T-cell (primary cell): ENCODE results near the gene FAM111B. TPM values are rescaled to one million over a fixed set of nuclear protein-coding genes. Genes with fewer than 3 reads are reported as not detected.

Experiments
- ATAC-seq, 4 experiments: fragments of 200-7000 bp in 3 of 4; fragments of 150-1000 bp in 1 of 4; cut with Tn5 transposase; replicated peaks in 1 of 4; 1 replicate in 3 of 4; 2 replicates in 1 of 4; pipeline ENCODE4 v1.10.0; 2021; ENCODE audit warnings: moderate library complexity in 3 of 4, mild to moderate bottlenecking in 2 of 4, moderate number of reproducible peaks in 1 of 4
- CTCF ChIA-PET, 2 donors: fragments of 300-600 bp; sonication (Branson Sonifier 250); formaldehyde crosslinking; loops; one replicate each; lab custom pipeline; 2022; ENCODE audit warnings: antibody characterized with exemption in 2 of 2; lab: Charles Lee
- POLR2A ChIA-PET, 2 donors: fragments of 300-600 bp; sonication (Branson Sonifier 250); formaldehyde crosslinking; loops; one replicate each; lab custom pipeline; 2022; ENCODE audit warnings: antibody characterized with exemption in 2 of 2; lab: Charles Lee
- DNase-seq, 35 experiments: peaks; one replicate each; pipeline versions ENCODE4 v3.0.0 to v3.0.0-alpha.2; 2013 to 2023
- H3K27ac ChIP-seq: one replicate; pipeline ENCODE4 v1.5.1; 2013; ENCODE audit warnings: low read length
- H3K27me3 ChIP-seq, 2 experiments: replicated peaks in 1 of 2; 1 replicate in 1 of 2; 2 replicates in 1 of 2; pipeline versions ENCODE4 v1.6.1 to v1.7.0; 2013; ENCODE audit warnings: low read length in 1 of 2, mixed read lengths in 1 of 2; ENCODE audit not compliant: control insufficient read depth in 2 of 2, insufficient read depth in 2 of 2; ENCODE audit errors: extremely low read depth in 1 of 2
- H3K36me3 ChIP-seq, 2 donors: 1 replicate in 1 of 2; 2 replicates in 1 of 2; pipeline versions ENCODE4 v1.6.1 to v1.7.0; 2013; ENCODE audit warnings: low read length in 1 of 2; ENCODE audit not compliant: control insufficient read depth in 2 of 2, insufficient read depth in 1 of 2; ENCODE audit errors: extremely low read depth in 1 of 2
- H3K4me1 ChIP-seq, 2 experiments: 1 replicate in 1 of 2; 2 replicates in 1 of 2; pipeline versions ENCODE4 v1.6.1 to v1.7.0; 2013; ENCODE audit warnings: low read length in 2 of 2, mixed read lengths in 1 of 2; ENCODE audit not compliant: insufficient read depth in 2 of 2, control insufficient read depth in 1 of 2; ENCODE audit errors: extremely low read depth in 1 of 2
- H3K4me3 ChIP-seq, 2 donors: 1 replicate in 1 of 2; 2 replicates in 1 of 2; pipeline versions ENCODE4 v1.5.1 to v1.7.0; 2013; ENCODE audit warnings: mild to moderate bottlenecking in 2 of 2, low read length in 1 of 2, moderate library complexity in 1 of 2; ENCODE audit not compliant: control insufficient read depth in 1 of 2; ENCODE audit errors: extremely low read depth in 1 of 2
- H3K9me3 ChIP-seq: 2 replicates; pipeline ENCODE4 v1.7.0; 2013
- H3K27ac Mint-ChIP-seq, 2 donors: one replicate each; pipeline ENCODE4 v1.8.0; 2020 to 2021; ENCODE audit warnings: mild to moderate bottlenecking in 2 of 2, mixed read lengths in 2 of 2
- H3K27me3 Mint-ChIP-seq, 2 donors: one replicate each; pipeline ENCODE4 v1.8.0; 2021 to 2022; ENCODE audit warnings: mixed read lengths in 2 of 2
- H3K36me3 Mint-ChIP-seq: one replicate; pipeline ENCODE4 v1.8.0; 2021; ENCODE audit warnings: mixed read lengths
- H3K4me1 Mint-ChIP-seq, 3 donors: one replicate each; pipeline ENCODE4 v1.8.0; 2020 to 2022; ENCODE audit warnings: mixed read lengths in 3 of 3, mild to moderate bottlenecking in 1 of 3
- H3K4me3 Mint-ChIP-seq, 3 donors: one replicate each; pipeline ENCODE4 v1.8.0; 2020 to 2022; ENCODE audit warnings: mild to moderate bottlenecking in 3 of 3, mixed read lengths in 3 of 3, moderate library complexity in 3 of 3
- H3K9me3 Mint-ChIP-seq, 3 donors: one replicate each; pipeline ENCODE4 v1.8.0; 2020 to 2022; ENCODE audit warnings: mixed read lengths in 3 of 3
- WGBS: methylation state at CpG from one replicate; pipeline ENCODE4 v1.1.5; 2013; ENCODE audit warnings: missing lambda C conversion rate; ENCODE audit not compliant: insufficient coverage; 5-methylcytosine and 5-hydroxymethylcytosine counted together
- total RNA-seq, 35 experiments: library from RNA in 6 of 35; stranded (reverse) in 6 of 35; fragments of 120-200 nt in 1 of 35; gene quantifications; one replicate each; pipeline versions ENCODE4 v1.2.1 to v1.2.4 and lab custom pipeline; 2013 to 2026

The FAM111B gene
- total RNA-seq, 5 donors from 2014 or later (not counting 1 experiment from before 2014, with no cell fraction given), result 1.2 to 3.8 (median 1.3) TPM

GRCh38 chr11:59144579-59145345, 37.7 kb downstream of the FAM111B start:
- Mint-ChIP-seq H3K27me3 (no peaks in the 10 kb centered on the region), H3K36me3 (peaks cover 27% of the 10 kb centered on the region), H3K27ac (peak overlapping the region; percentile 92 to 95), H3K9me3 (no peaks in the 10 kb centered on the region), H3K4me3 (peak overlapping the region; percentile 93 to 97 (median 97)), H3K4me1 (peaks cover 51 to 65% (median 52%) of the 10 kb centered on the region in 3 donors)
- ATAC-seq (peak; percentile 53 to 64 (median 57)), DNase-seq (peak; percentile 22 to 88 (median 59))
- POLR2A ChIA-PET, result no interaction called here
- CTCF ChIA-PET, result interaction anchor here (0.6 to 2.7 kb wide), 9 partner anchors 8 to 87 kb away, joined by 3 to 29 read pairs (median 5); partner anchors contain the start of gene DTX4 (in 1 of the 2)
- WGBS, result under 1% methylated on average over 38 of the region's 39 CpGs
- peaks cover 0 to 18% of the 10 kb centered on the region in 2 donors for H3K36me3 ChIP-seq
- H3K27ac ChIP-seq, result peak overlapping the region; percentile 93
- H3K9me3 ChIP-seq, result no peaks in the 10 kb centered on the region
- H3K27me3 ChIP-seq, result no peaks in the 10 kb centered on the region
- peaks cover 21 to 26% of the 10 kb centered on the region in 2 experiments for H3K4me1 ChIP-seq
- peak overlapping the region; percentile 87 to 90 for H3K4me3 ChIP-seq

DNA sequence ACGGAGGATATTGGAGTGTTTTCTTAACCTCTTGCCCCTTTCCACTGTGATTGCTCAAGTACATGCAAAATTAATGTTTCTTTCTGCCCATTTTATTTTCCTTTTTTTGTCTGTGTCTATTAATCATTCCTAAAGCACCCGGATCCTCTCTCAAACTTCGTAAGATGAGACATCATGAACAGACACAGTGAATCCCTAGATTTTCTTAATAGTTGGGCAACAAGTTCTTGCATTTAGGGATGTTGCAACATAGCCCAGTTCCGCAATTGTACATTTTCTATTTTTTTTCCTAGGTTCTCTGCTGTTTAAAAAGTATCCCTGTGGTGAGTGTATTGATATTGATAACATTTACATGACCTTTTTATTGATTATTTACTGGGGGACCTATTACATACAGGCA, 38.5 kb downstream of the FAM111B start:
- ChIA-PET POLR2A (no interaction called here), CTCF (interaction anchor here (2.1 to 2.3 kb wide), 3 partner anchors 10 to 13 kb away, joined by 6 to 20 read pairs (median 16); no protein-coding TSS in a partner anchor)
- no peaks in the 10 kb centered on the region for H3K9me3 Mint-ChIP-seq
- H3K4me3 Mint-ChIP-seq, result peak overlapping the region; percentile 93 to 97 (median 97)
- Histone ChIP-seq H3K36me3 (peaks cover 0 to 20% of the 10 kb centered on the region in 2 donors), H3K4me1 (peaks cover 21 to 26% of the 10 kb centered on the region in 2 experiments), H3K9me3 (no peaks in the 10 kb centered on the region), H3K27ac (no peak overlapping the region), H3K27me3 (no peaks in the 10 kb centered on the region), H3K4me3 (no peak overlapping the region)
- H3K4me1 Mint-ChIP-seq, result peaks cover 51 to 65% (median 52%) of the 10 kb centered on the region in 3 donors
- ATAC-seq (no peak), DNase-seq (no peak)
- H3K27ac Mint-ChIP-seq, result peak overlapping the region in 1 of 2 donors; percentile 81
- WGBS, result no CpG with 5 or more reads among the region's 4 CpGs
- peaks cover 31% of the 10 kb centered on the region for H3K36me3 Mint-ChIP-seq
- no peaks in the 10 kb centered on the region for H3K27me3 Mint-ChIP-seq

GRCh38 chr11:59151761-59152160, 44.7 kb downstream of the FAM111B start:
- Histone ChIP-seq H3K9me3 (no peaks in the 10 kb centered on the region), H3K4me1 (no peaks in the 10 kb centered on the region), H3K27me3 (no peaks in the 10 kb centered on the region), H3K27ac (no peak overlapping the region), H3K36me3 (peaks cover 0 to 22% of the 10 kb centered on the region in 2 donors), H3K4me3 (no peak overlapping the region)
- Mint-ChIP-seq H3K27me3 (no peaks in the 10 kb centered on the region), H3K27ac (peak overlapping the region; percentile 24 to 62), H3K9me3 (no peaks in the 10 kb centered on the region), H3K36me3 (peaks cover 39% of the 10 kb centered on the region), H3K4me3 (peak overlapping the region in 2 of 3 donors; percentile 1 to 57), H3K4me1 (peaks cover 0 to 37% (median 21%) of the 10 kb centered on the region in 3 donors)
- POLR2A ChIA-PET, result no interaction called here
- CTCF ChIA-PET, result interaction anchor here (0.5 to 2.4 kb wide), 6 partner anchors 16 to 115 kb away, joined by 3 to 11 read pairs (median 4); partner anchors contain the start of gene DTX4 (in 1 of the 2)
- no CpG with 5 or more reads among the region's 1 CpG for WGBS
- no peak for DNase-seq
- ATAC-seq, result no peak

GRCh38 chr11:59152312-59152951, 45.4 kb downstream of the FAM111B start:
- DNase-seq, result no peak

DNA sequence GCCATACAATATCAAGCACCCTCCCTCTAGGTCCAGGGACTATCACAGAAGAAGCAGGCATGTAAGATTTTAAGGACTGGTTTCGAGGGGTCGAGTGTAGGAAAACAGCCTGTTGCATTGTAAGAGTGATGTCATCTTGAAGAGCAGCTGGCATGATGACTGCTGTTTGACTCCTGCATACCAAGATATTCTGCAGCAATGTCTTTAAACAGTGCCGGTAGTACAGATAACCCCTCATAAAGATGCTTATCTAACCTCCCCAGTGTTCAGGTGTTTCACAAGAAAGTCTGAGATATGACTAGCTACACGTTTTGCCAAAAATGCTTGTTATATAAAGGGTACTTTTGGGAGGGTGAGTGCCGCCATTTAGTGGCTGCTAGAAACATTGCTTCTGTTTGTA, 47.6 kb downstream of the FAM111B start:
- Mint-ChIP-seq H3K4me3 (no peak overlapping the region), H3K36me3 (peaks cover 14% of the 10 kb centered on the region), H3K4me1 (peaks cover 5 to 23% (median 18%) of the 10 kb centered on the region in 3 donors), H3K9me3 (no peaks in the 10 kb centered on the region), H3K27ac (no peak overlapping the region), H3K27me3 (no peaks in the 10 kb centered on the region)
- ChIA-PET POLR2A (no interaction called here), CTCF (interaction anchor here (0.6 to 1.2 kb wide), 5 partner anchors 19 to 251 kb away, joined by 3 to 4 read pairs (median 3); partner anchors contain the start of gene FAM111B (in 1 of the 2))
- no peak overlapping the region for H3K27ac ChIP-seq
- peaks cover 0 to 3% of the 10 kb centered on the region in 2 experiments for H3K4me1 ChIP-seq
- H3K36me3 ChIP-seq, result peaks cover 0 to 5% of the 10 kb centered on the region in 2 donors
- ATAC-seq, result no peak
- no peaks in the 10 kb centered on the region for H3K9me3 ChIP-seq
- WGBS, result 100% methylated on average over 1 of the region's 5 CpGs
- H3K27me3 ChIP-seq, result no peaks in the 10 kb centered on the region
- H3K4me3 ChIP-seq, result no peak overlapping the region
- no peak for DNase-seq

More at GRCh38 chr11:59152312-59152951, 45.4 kb downstream of the FAM111B start:
- peak in 1 of 4 experiments; percentile 37 for ATAC-seq
- peaks cover 0 to 31% (median 18%) of the 10 kb centered on the region in 3 donors for H3K4me1 Mint-ChIP-seq
- no peaks in the 10 kb centered on the region for H3K9me3 Mint-ChIP-seq
- Histone ChIP-seq H3K4me3 (no peak overlapping the region), H3K36me3 (peaks cover 0 to 15% of the 10 kb centered on the region in 2 donors), H3K9me3 (no peaks in the 10 kb centered on the region), H3K27me3 (no peaks in the 10 kb centered on the region), H3K27ac (peak overlapping the region; percentile 28), H3K4me1 (no peaks in the 10 kb centered on the region)
- POLR2A ChIA-PET, result no interaction called here
- WGBS, result 49% methylated on average over 8 of the region's 8 CpGs
- peak overlapping the region; percentile 15 to 57 (median 57) for H3K4me3 Mint-ChIP-seq
- CTCF ChIA-PET, result interaction anchor here (0.5 to 2.4 kb wide), 7 partner anchors 8 to 585 kb away, joined by 3 to 11 read pairs (median 3); partner anchors contain the start of gene DTX4 (in 1 of the 2)
- peaks cover 34% of the 10 kb centered on the region for H3K36me3 Mint-ChIP-seq
- peak overlapping the region; percentile 24 to 62 for H3K27ac Mint-ChIP-seq
- no peaks in the 10 kb centered on the region for H3K27me3 Mint-ChIP-seq

DNA sequence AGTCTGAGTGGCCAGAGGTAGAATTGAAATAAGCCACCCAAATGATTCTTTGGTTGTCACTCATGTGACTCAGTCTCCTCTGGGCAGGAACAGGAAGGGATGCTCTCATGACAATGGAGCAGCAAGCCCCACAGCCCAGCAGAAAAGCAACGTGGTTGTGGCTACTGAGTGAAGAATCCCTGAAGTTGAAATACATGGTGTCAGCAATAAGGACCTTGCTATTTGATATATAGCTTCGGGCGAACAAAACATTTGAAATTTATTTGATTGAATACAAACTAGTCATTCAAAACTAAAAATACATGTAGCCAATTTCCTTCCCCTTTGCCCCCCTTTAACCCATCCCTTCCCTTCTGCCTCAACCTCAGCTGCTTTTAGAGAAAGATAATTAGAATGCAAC, 50.4 kb downstream of the FAM111B start:
- H3K27me3 Mint-ChIP-seq, result peaks cover 13 to 15% of the 10 kb centered on the region in 2 donors
- Histone ChIP-seq H3K4me3 (no peak overlapping the region), H3K27ac (no peak overlapping the region), H3K9me3 (no peaks in the 10 kb centered on the region), H3K27me3 (peaks cover 0 to 5% of the 10 kb centered on the region in 2 experiments), H3K4me1 (peaks cover 0 to 3% of the 10 kb centered on the region in 2 experiments), H3K36me3 (no peaks in the 10 kb centered on the region)
- H3K4me1 Mint-ChIP-seq, result peaks cover 5 to 13% (median 7%) of the 10 kb centered on the region in 3 donors
- no peak overlapping the region for H3K27ac Mint-ChIP-seq
- no CpG with 5 or more reads among the region's 3 CpGs for WGBS
- CTCF ChIA-PET, result interaction anchor here (1.1 to 3.4 kb wide), 18 partner anchors 9 to 503 kb away, joined by 3 to 24 read pairs (median 6); partner anchors contain the start of gene FAM111A (in 1 of the 2)
- H3K9me3 Mint-ChIP-seq, result no peaks in the 10 kb centered on the region
- no peak overlapping the region for H3K4me3 Mint-ChIP-seq
- no peak for ATAC-seq
- DNase-seq, result no peak
- H3K36me3 Mint-ChIP-seq, result no peaks in the 10 kb centered on the region
- POLR2A ChIA-PET, result interaction anchor here in 1 of 2 donors (0.7 kb wide), 1 partner anchor 10 kb away, joined by 3 read pairs; no protein-coding TSS in a partner anchor
